Measurements from ENCODE around the gene STK32B. TPM values are rescaled to one million over a fixed set of nuclear protein-coding genes. Genes with fewer than 3 reads are reported as not detected.
A peak's percentile ranks its signal among the peaks of the same experiment; 100 is the strongest.

STK32B gene
- total and polyA plus RNA-seq, 9 of the 15 experiments (the other 6 are each of a cell fraction or from before 2014, with no cell fraction given): 0.03 to 0.20 (median 0.07) TPM; not detected in 2

DNA sequence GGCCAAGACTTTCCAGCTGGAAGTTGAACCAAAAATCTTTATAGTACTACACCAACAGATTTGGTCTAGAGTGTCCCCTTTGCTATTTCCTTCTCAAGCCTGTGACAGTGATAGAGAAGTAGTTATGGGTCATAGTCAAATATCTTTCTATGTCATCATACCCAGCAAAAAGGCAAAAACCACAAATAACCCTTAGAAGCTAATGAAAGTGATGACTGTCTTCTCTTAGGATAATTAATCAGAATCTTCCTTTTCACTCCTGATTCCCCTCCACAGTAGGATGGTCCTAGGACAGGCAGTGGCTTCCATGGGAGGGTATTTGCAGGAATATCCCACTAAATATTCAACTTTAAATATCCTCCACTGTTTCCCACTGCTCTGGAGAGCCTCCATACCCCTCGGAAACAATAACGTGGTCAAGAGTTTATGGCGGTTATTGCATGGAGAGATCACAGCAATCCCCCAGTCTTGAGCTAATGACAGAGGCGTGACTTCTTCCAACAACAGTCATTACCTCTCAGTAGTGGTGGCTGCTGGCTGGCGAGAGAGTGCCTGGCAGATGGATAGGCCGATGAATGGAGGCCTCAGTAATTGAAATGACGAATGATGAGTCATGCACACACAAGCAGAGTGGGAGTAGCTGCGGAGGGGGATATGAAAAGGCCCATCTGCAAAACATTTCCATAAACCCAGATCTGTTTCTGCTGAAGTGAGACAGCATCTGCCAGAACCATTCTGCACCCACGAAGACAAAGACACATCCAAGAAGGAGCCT, 154.9 kb downstream of the STK32B start:
- WGBS (ENCODE audit: insufficient coverage, low coverage, missing lambda C conversion rate): 0% methylated on average over 9 of the region's 9 CpGs
- in situ Hi-C loops (cut with MboI): no loop called here
- peak in 1 of 4 experiments; percentile 2 for DNase-seq (ENCODE audit: extremely low read depth in 1 of 4, low spot score in 3 of 4)
- Histone ChIP-seq H3K9me1 (ENCODE audit: control insufficient read depth, insufficient read depth, low read length) (no peaks in the 10 kb centered on the region), H3K4me3 (no peak overlapping the region), H3K4me2 (ENCODE audit: insufficient read depth, low read length) (no peak overlapping the region), H3K9me3 (replicated peaks; ENCODE audit: control insufficient read depth, insufficient read depth, low read depth, low read length) (no peaks in the 10 kb centered on the region), H3K36me3 (ENCODE audit: control insufficient read depth, insufficient read depth, low read length) (no peaks in the 10 kb centered on the region), H3K9ac (ENCODE audit: insufficient read depth in 1 of 2, low read depth in 2 of 2, low read length in 2 of 2) (no peak overlapping the region), H3K4me1 (replicated peaks in 1 of 2; ENCODE audit: control insufficient read depth in 2 of 2, insufficient read depth in 2 of 2, low read length in 2 of 2) (no peaks in the 10 kb centered on the region), H3K79me2 (ENCODE audit: control insufficient read depth, insufficient read depth, low read length) (no peaks in the 10 kb centered on the region), H3K27me3 (ENCODE audit: control insufficient read depth in 2 of 2, insufficient read depth in 2 of 2, low read length in 2 of 2) (no peaks in the 10 kb centered on the region), H4K20me1 (replicated peaks; ENCODE audit: control insufficient read depth, insufficient read depth, low read length) (no peaks in the 10 kb centered on the region), H2AFZ (ENCODE audit: low read depth, low read length) (no peak overlapping the region), H3K27ac (ENCODE audit: extremely low read depth, low read depth, low read length) (no peak overlapping the region)
- ChIA-PET CTCF (ENCODE audit: low intra/inter-chr PET ratio) (no interaction called here), POLR2A (no interaction called here)
- no peak for FAIRE-seq
- no peak for ATAC-seq
- intact Hi-C loops (cut with micrococcal nuclease): no loop called here
- no TSS peak for BruUV-seq (replicated peaks)
- no peak for TF ChIP-seq TARDBP (IDR thresholded peaks at IDR 0.05)
- no peak for TF ChIP-seq TCF7 (IDR thresholded peaks at IDR 0.05; ENCODE audit: borderline replicate concordance)
- no peak for TF ChIP-seq CBX3 (IDR thresholded peaks at IDR 0.05; ENCODE audit: borderline replicate concordance in 1 of 2, low read length in 2 of 2)
- TF ChIP-seq, protein P1, sequence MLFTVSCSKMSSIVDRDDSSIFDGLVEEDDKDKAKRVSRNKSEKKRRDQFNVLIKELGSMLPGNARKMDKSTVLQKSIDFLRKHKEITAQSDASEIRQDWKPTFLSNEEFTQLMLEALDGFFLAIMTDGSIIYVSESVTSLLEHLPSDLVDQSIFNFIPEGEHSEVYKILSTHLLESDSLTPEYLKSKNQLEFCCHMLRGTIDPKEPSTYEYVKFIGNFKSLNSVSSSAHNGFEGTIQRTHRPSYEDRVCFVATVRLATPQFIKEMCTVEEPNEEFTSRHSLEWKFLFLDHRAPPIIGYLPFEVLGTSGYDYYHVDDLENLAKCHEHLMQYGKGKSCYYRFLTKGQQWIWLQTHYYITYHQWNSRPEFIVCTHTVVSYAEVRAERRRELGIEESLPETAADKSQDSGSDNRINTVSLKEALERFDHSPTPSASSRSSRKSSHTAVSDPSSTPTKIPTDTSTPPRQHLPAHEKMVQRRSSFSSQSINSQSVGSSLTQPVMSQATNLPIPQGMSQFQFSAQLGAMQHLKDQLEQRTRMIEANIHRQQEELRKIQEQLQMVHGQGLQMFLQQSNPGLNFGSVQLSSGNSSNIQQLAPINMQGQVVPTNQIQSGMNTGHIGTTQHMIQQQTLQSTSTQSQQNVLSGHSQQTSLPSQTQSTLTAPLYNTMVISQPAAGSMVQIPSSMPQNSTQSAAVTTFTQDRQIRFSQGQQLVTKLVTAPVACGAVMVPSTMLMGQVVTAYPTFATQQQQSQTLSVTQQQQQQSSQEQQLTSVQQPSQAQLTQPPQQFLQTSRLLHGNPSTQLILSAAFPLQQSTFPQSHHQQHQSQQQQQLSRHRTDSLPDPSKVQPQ (CRISPR knock-in tag; IDR thresholded peaks at IDR 0.05; ENCODE audit: borderline replicate concordance): no peak
- TF ChIP-seq, protein P2, sequence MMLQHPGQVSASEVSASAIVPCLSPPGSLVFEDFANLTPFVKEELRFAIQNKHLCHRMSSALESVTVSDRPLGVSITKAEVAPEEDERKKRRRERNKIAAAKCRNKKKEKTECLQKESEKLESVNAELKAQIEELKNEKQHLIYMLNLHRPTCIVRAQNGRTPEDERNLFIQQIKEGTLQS (IDR thresholded peaks at IDR 0.05): peak; percentile 60
- TF ChIP-seq, protein P2 (CRISPR knock-in tag; conservative IDR thresholded peaks at IDR 0.05): no peak
- 0 out of 2 replicates have a peak, but pooled peaks have one; percentile 19 for TF ChIP-seq JUND (IDR thresholded peaks at IDR 0.05; ENCODE audit: borderline replicate concordance, low read depth, low read length)
- TF ChIP-seq JUND (tag; IDR thresholded peaks at IDR 0.05; ENCODE audit: borderline replicate concordance, low read depth, low read length): no peak
- no peak for TF ChIP-seq KHSRP (IDR thresholded peaks at IDR 0.05)
- TF ChIP-seq SMC3 (conservative IDR thresholded peaks at IDR 0.05; ENCODE audit: insufficient read depth, low read depth, low read length): no peak
- TF ChIP-seq PTRF (tag; IDR thresholded peaks at IDR 0.05): no peak
- no peak for TF ChIP-seq RFX7 (CRISPR knock-in tag; IDR thresholded peaks at IDR 0.05)
- TF ChIP-seq MAFG (tag; conservative IDR thresholded peaks at IDR 0.05): 0 out of 2 replicates have a peak, but pooled peaks have one; percentile 5
- TF ChIP-seq, protein P3, sequence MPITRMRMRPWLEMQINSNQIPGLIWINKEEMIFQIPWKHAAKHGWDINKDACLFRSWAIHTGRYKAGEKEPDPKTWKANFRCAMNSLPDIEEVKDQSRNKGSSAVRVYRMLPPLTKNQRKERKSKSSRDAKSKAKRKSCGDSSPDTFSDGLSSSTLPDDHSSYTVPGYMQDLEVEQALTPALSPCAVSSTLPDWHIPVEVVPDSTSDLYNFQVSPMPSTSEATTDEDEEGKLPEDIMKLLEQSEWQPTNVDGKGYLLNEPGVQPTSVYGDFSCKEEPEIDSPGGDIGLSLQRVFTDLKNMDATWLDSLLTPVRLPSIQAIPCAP (CRISPR knock-in tag; IDR thresholded peaks at IDR 0.05; ENCODE audit: borderline replicate concordance): no peak
- TF ChIP-seq, protein P4, sequence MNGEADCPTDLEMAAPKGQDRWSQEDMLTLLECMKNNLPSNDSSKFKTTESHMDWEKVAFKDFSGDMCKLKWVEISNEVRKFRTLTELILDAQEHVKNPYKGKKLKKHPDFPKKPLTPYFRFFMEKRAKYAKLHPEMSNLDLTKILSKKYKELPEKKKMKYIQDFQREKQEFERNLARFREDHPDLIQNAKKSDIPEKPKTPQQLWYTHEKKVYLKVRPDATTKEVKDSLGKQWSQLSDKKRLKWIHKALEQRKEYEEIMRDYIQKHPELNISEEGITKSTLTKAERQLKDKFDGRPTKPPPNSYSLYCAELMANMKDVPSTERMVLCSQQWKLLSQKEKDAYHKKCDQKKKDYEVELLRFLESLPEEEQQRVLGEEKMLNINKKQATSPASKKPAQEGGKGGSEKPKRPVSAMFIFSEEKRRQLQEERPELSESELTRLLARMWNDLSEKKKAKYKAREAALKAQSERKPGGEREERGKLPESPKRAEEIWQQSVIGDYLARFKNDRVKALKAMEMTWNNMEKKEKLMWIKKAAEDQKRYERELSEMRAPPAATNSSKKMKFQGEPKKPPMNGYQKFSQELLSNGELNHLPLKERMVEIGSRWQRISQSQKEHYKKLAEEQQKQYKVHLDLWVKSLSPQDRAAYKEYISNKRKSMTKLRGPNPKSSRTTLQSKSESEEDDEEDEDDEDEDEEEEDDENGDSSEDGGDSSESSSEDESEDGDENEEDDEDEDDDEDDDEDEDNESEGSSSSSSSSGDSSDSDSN (IDR thresholded peaks at IDR 0.05; ENCODE audit: borderline replicate concordance in 1 of 2, low read depth in 2 of 2, low read length in 2 of 2): no peak
